Choroid plexus epithelial cell (primary cell): ENCODE measurements around the gene BCAR3.

ENCODE experiments used
- DNase-seq: peaks from one replicate; pipeline ENCODE4 v3.0.0-alpha.2; 2010; ENCODE audit warnings: low read depth
- H3K4me3 ChIP-seq: 2 replicates; pipeline ENCODE4 v1.5.1; 2011; ENCODE audit warnings: low read depth, mild to moderate bottlenecking, control low read depth, low read length, moderate library complexity
- CTCF ChIP-seq: conservative IDR thresholded peaks from 2 replicates; pipeline ENCODE4 v1.5.1; 2011; ENCODE audit warnings: low read depth, mild to moderate bottlenecking, control low read depth, inconsistent platforms, low read length, moderate library complexity

BCAR3 gene

DNA sequence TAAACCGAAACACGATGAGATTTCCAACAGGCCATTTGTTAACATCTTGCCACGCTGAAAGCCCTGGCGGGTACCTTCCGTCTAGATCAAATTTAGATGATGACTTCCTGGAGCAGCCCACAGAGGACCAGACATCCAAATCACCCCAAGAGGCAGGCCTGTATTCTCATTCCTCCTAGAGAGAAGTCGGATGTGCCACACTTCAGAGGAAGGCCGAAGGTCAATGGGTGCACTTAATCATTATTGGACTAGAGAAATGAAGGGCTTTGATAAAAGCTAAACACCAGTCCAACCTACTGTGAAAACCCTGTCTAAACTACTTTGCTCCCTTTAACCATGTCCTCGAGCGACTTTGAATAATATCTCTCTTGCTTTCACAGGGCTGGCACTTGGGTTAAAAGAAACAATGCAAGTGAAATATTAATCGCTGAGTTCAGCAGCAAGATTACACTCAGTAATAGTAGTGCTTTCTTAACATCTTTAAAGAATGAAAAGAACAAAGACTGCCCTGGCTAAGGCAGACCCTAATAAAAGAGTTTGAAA is 76.5 kb downstream of the BCAR3 start:
- no peak overlapping the region for H3K4me3 ChIP-seq
- DNase-seq, result no peak
- no peak for TF ChIP-seq CTCF

GRCh38 chr1:93604411-93604810 is 77.2 kb downstream of the BCAR3 start:
- TF ChIP-seq CTCF, result no peak
- H3K4me3 ChIP-seq, result no peak overlapping the region
- no peak for DNase-seq

GRCh38 chr1:93603601-93604000 is 78.0 kb downstream of the BCAR3 start:
- TF ChIP-seq CTCF, result no peak
- no peak overlapping the region for H3K4me3 ChIP-seq
- DNase-seq, result no peak

GRCh38 chr1:93603106-93603505 is 78.5 kb downstream of the BCAR3 start:
- TF ChIP-seq CTCF, result no peak
- no peak overlapping the region for H3K4me3 ChIP-seq
- no peak for DNase-seq

- H3K4me3 ChIP-seq, result no peak overlapping the region
- TF ChIP-seq CTCF, result no peak
- DNase-seq, result no peak
Measured at GRCh38 chr1:93602101-93602500, 79.5 kb downstream of the BCAR3 start.

- H3K4me3 ChIP-seq, result no peak overlapping the region
- no peak for DNase-seq
- TF ChIP-seq CTCF, result no peak
Measured at GRCh38 chr1:93601686-93602085, 80.0 kb downstream of the BCAR3 start.

- no peak overlapping the region for H3K4me3 ChIP-seq
- no peak for DNase-seq
- no peak for TF ChIP-seq CTCF
Measured at GRCh38 chr1:93600663-93601062, 81.0 kb downstream of the BCAR3 start.
